ENCODE measurements around the gene DLG2.

Gene DLG2

GRCh38 chr11:84950569-84951270 is 676.4 kb downstream of the DLG2 start:
- Histone ChIP-seq H3K27me3 (no peaks in the 10 kb centered on the region), H3K4me3 (ENCODE audit: low read depth in 1 of 2, low read length in 1 of 2) (no peak overlapping the region), H3K4me1 (ENCODE audit: control insufficient read depth in 1 of 2, insufficient read depth in 1 of 2, low read depth in 1 of 2, low read length in 1 of 2) (no peaks in the 10 kb centered on the region), H3K36me3 (no peaks in the 10 kb centered on the region), H3K9me3 (peaks cover 3% of the 10 kb centered on the region), H3K27ac (no peak overlapping the region)
- no peak for TF ChIP-seq CTCF (IDR thresholded peaks at IDR 0.05)

DNA sequence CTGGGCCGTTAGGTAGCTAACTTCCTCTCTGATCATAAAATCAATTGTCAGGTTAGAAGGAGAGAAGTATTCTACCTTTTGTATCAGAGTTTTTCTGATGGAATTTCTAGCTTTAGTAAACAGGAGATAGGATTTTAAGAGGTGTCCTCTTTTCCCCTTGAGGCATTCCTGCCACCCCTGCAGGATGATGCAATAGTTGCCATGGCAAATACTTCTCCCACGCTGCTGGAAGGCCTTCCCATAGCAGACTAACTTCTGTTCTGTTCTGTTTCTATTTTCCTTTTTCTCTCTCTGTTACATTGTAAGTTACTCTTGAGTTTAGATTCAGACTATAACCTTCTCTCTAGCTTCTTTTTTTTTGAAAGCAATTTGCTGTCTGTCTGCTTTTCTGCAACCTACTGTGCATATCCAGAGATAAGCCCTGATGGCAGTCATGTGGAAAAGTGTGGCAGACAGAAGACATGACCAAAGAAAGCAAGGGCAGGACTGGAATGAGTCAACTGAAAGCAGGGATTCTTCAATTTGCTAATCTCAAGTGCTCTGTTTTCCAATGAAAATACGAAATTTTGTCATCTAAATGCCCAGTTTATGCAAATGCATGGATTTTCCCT is 679.1 kb downstream of the DLG2 start:
- TF ChIP-seq CTCF (IDR thresholded peaks at IDR 0.05) = no peak
- Histone ChIP-seq H3K4me3 (ENCODE audit: low read depth in 1 of 2, low read length in 1 of 2) (no peak overlapping the region), H3K4me1 (ENCODE audit: control insufficient read depth in 1 of 2, insufficient read depth in 1 of 2, low read depth in 1 of 2, low read length in 1 of 2) (no peaks in the 10 kb centered on the region), H3K27me3 (no peaks in the 10 kb centered on the region), H3K36me3 (no peaks in the 10 kb centered on the region), H3K9me3 (peaks cover 10% of the 10 kb centered on the region), H3K27ac (no peak overlapping the region)

GRCh38 chr11:84947070-84947469 is 680.1 kb downstream of the DLG2 start:
- Histone ChIP-seq H3K4me3 (ENCODE audit: low read depth in 1 of 2, low read length in 1 of 2) (no peak overlapping the region), H3K36me3 (no peaks in the 10 kb centered on the region), H3K4me1 (ENCODE audit: control insufficient read depth in 1 of 2, insufficient read depth in 1 of 2, low read depth in 1 of 2, low read length in 1 of 2) (no peaks in the 10 kb centered on the region), H3K27me3 (no peaks in the 10 kb centered on the region), H3K27ac (no peak overlapping the region), H3K9me3 (peaks cover 10% of the 10 kb centered on the region)
- no peak for TF ChIP-seq CTCF (IDR thresholded peaks at IDR 0.05)

- Histone ChIP-seq H3K9me3 (no peaks in the 10 kb centered on the region), H3K4me1 (ENCODE audit: control insufficient read depth in 1 of 2, insufficient read depth in 1 of 2, low read depth in 1 of 2, low read length in 1 of 2) (no peaks in the 10 kb centered on the region), H3K27me3 (no peaks in the 10 kb centered on the region), H3K36me3 (no peaks in the 10 kb centered on the region), H3K27ac (no peak overlapping the region), H3K4me3 (ENCODE audit: low read depth in 1 of 2, low read length in 1 of 2) (no peak overlapping the region)
- TF ChIP-seq CTCF (IDR thresholded peaks at IDR 0.05) = no peak
Observed at GRCh38 chr11:84930863-84931262, 696.3 kb downstream of the DLG2 start.

GRCh38 chr11:84929738-84930137 is 697.4 kb downstream of the DLG2 start:
- Histone ChIP-seq H3K27me3 (no peaks in the 10 kb centered on the region), H3K4me1 (ENCODE audit: control insufficient read depth in 1 of 2, insufficient read depth in 1 of 2, low read depth in 1 of 2, low read length in 1 of 2) (no peaks in the 10 kb centered on the region), H3K27ac (no peak overlapping the region), H3K9me3 (no peaks in the 10 kb centered on the region), H3K36me3 (no peaks in the 10 kb centered on the region), H3K4me3 (ENCODE audit: low read depth in 1 of 2, low read length in 1 of 2) (no peak overlapping the region)
- no peak for TF ChIP-seq CTCF (IDR thresholded peaks at IDR 0.05)

Data from neutrophil (primary cell).